SK-N-SH (cell line): ENCODE data around the gene ARL3.

Source experiments
- ELF1 ChIP-seq: IDR thresholded peaks from 2 replicates; pipeline ENCODE4 v1.4.0; 2012
- EP300 ChIP-seq, 2 experiments: IDR thresholded peaks; 2 replicates each; pipeline versions ENCODE4 v1.4.0 to v1.6.1; 2012; ENCODE audit warnings: borderline replicate concordance in 1 of 2, low read depth in 1 of 2, low read length in 1 of 2
- NFIC ChIP-seq: IDR thresholded peaks from 2 replicates; pipeline ENCODE4 v1.4.0; 2012; ENCODE audit warnings: borderline replicate concordance
- POLR2AphosphoS5 ChIP-seq: IDR thresholded peaks from 2 replicates; pipeline ENCODE4 v1.6.1; 2012; ENCODE audit warnings: low read depth, low read length
- RFX5 ChIP-seq: IDR thresholded peaks from 2 replicates; pipeline ENCODE4 v1.6.1; 2012; ENCODE audit warnings: mild to moderate bottlenecking, improper control_type of control experiment, low read length
- SMC3 ChIP-seq: IDR thresholded peaks from 2 replicates; pipeline ENCODE4 v1.6.1; 2012; ENCODE audit warnings: low read depth, low read length, improper control_type of control experiment
- TCF12 ChIP-seq: IDR thresholded peaks from 2 replicates; pipeline ENCODE4 v1.4.0; 2012
- TF ChIP-seq, protein P1 (sequence below): fragments of 200-600 bp; sonication (generic); IDR thresholded peaks from 2 replicates; pipeline ENCODE4 v1.6.1; 2017; ENCODE audit warnings: antibody characterized with exemption, mild to moderate bottlenecking, moderate library complexity
- TF ChIP-seq, protein P2 (sequence below): IDR thresholded peaks from 2 replicates; pipeline ENCODE4 v1.4.0; 2012; ENCODE audit warnings: low read depth
- TF ChIP-seq, protein P3 (sequence below): IDR thresholded peaks from 2 replicates; pipeline ENCODE4; 2012

DNA sequence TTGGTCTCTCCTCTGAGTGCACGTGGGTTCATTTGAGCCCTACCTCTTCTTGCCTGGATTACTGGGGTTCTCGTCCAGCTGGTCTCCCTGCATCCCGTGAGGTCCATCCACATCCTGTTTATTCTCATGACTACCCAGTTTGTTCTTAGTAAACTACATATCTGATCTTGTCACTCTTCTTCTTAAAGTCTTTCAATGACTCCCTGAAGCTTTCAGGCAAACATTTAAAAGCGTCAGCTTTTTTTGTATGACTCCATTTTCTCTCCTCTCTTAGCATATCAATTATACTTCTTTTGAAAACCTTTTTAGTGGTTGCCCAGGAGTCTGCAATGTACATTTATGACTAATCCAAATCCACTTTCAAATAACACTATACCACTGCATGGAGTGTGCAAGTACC lies 7.8 kb upstream of the ARL3 start:
- TF ChIP-seq, protein P1, sequence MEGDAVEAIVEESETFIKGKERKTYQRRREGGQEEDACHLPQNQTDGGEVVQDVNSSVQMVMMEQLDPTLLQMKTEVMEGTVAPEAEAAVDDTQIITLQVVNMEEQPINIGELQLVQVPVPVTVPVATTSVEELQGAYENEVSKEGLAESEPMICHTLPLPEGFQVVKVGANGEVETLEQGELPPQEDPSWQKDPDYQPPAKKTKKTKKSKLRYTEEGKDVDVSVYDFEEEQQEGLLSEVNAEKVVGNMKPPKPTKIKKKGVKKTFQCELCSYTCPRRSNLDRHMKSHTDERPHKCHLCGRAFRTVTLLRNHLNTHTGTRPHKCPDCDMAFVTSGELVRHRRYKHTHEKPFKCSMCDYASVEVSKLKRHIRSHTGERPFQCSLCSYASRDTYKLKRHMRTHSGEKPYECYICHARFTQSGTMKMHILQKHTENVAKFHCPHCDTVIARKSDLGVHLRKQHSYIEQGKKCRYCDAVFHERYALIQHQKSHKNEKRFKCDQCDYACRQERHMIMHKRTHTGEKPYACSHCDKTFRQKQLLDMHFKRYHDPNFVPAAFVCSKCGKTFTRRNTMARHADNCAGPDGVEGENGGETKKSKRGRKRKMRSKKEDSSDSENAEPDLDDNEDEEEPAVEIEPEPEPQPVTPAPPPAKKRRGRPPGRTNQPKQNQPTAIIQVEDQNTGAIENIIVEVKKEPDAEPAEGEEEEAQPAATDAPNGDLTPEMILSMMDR = no peak
- no peak for TF ChIP-seq POLR2AphosphoS5
- TF ChIP-seq ELF1 = no peak
- no peak for TF ChIP-seq TCF12
- no peak for TF ChIP-seq RFX5
- no peak for TF ChIP-seq SMC3
- TF ChIP-seq, protein P2, sequence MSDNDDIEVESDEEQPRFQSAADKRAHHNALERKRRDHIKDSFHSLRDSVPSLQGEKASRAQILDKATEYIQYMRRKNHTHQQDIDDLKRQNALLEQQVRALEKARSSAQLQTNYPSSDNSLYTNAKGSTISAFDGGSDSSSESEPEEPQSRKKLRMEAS = no peak
- TF ChIP-seq EP300 (IDR thresholded peaks at IDR 0.05; ENCODE audit: borderline replicate concordance in 1 of 2, low read depth in 1 of 2, low read length in 1 of 2) = no peak
- TF ChIP-seq NFIC = no peak
- TF ChIP-seq, protein P3, sequence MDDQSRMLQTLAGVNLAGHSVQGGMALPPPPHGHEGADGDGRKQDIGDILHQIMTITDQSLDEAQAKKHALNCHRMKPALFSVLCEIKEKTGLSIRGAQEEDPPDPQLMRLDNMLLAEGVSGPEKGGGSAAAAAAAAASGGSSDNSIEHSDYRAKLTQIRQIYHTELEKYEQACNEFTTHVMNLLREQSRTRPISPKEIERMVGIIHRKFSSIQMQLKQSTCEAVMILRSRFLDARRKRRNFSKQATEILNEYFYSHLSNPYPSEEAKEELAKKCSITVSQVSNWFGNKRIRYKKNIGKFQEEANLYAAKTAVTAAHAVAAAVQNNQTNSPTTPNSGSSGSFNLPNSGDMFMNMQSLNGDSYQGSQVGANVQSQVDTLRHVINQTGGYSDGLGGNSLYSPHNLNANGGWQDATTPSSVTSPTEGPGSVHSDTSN = no peak
